ENCODE results near the gene KCTD5. TPM values are rescaled to one million over a fixed set of nuclear protein-coding genes. Genes with fewer than 3 reads are reported as not detected.

The KCTD5 gene
- total RNA-seq, 1 donor from 2014 or later, result 55.4 TPM

DNA sequence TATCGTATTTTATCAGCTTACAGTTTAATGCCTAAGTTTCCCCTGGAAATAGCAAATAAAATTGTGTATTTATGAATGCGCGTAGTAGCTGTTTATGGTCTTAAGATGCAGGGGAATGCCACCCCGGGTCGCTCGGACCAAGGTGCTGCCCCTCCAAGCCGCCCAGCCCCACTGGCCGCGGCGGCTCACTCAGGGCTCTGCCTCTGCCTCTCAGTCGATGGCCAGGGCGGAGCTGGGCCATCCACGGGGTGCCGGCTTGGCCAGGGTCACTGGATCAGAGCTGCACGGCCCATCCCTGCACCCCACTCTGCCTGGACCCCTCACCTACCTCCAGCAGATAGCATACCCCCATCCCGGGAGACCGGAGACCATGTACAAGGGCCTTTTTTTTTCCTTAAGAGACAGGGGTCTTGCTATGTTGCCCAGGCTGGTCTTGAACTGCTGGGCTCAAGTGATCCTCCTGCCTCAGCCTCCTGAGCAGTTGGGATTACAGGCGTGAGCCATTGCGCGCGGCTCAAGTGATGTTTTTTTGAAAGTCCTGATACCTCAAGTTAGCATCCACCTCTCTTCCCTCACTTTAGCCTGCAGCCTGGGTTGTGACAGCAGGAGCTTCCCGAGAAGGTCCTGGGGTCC lies 26.7 kb downstream of the KCTD5 start:
- Histone ChIP-seq H3K27ac (ENCODE audit: low read depth, low read length) (no peak overlapping the region), H3K9ac (ENCODE audit: low read length) (no peak overlapping the region), H3K36me3 (ENCODE audit: insufficient read depth, low read length) (peaks cover 7% of the 10 kb centered on the region), H3K4me2 (ENCODE audit: low read length) (no peak overlapping the region), H3K27me3 (ENCODE audit: insufficient read depth, low read length) (no peaks in the 10 kb centered on the region), H4K20me1 (ENCODE audit: insufficient read depth, low read length) (peaks cover 47% of the 10 kb centered on the region), H3K4me3 (ENCODE audit: insufficient read depth, low read depth, low read length) (no peak overlapping the region), H2AFZ (ENCODE audit: low read depth, low read length) (no peak overlapping the region), H3K4me1 (ENCODE audit: insufficient read depth, low read length) (no peaks in the 10 kb centered on the region), H3K79me2 (ENCODE audit: insufficient read depth, low read length) (peaks cover 5% of the 10 kb centered on the region), H3K9me3 (ENCODE audit: insufficient read depth, low read depth, low read length) (no peaks in the 10 kb centered on the region)
- Mint-ChIP-seq H3K27me3 (ENCODE audit: low read depth, unreplicated experiment) (no peaks in the 10 kb centered on the region), H3K36me3 (ENCODE audit: low read depth, unreplicated experiment) (peaks cover 1% of the 10 kb centered on the region), H3K9me3 (ENCODE audit: unreplicated experiment) (no peaks in the 10 kb centered on the region), H3K4me1 (ENCODE audit: low read depth, unreplicated experiment) (no peaks in the 10 kb centered on the region), H3K27ac (ENCODE audit: unreplicated experiment) (no peak overlapping the region), H3K4me3 (ENCODE audit: unreplicated experiment) (no peak overlapping the region)
- TF ChIP-seq CTCF (IDR thresholded peaks at IDR 0.05; ENCODE audit: insufficient read depth, low read depth, low read length) (no peak), EZH2 (IDR thresholded peaks at IDR 0.05; ENCODE audit: insufficient read depth, low read length) (no peak)
- DNase-seq (ENCODE audit: low read depth) (no peak), FAIRE-seq (no peak)

DNA sequence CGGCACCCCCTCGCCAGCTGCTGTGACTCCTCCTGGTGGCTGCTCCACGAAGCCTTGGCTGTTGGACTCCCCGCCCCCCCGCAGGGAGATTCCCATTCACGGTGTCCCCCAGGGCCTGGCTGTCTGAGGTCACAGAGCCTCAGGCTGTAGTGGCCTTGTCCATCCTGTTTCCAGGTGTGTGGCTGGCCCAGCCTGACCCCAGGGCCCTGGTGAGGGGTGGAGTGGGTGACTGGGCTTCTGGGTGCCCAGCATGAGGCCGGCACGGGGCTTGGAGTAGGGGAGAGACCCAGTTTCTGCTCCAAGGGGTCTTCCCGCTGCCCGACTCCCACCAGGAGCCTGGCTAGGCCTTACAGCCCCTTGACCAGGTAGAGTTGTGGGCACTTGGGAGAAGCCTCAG lies 27.3 kb downstream of the KCTD5 start:
- H3K4me3 Mint-ChIP-seq (ENCODE audit: unreplicated experiment), result no peak overlapping the region
- H4K20me1 ChIP-seq (ENCODE audit: insufficient read depth, low read length), result peaks cover 47% of the 10 kb centered on the region
- no peaks in the 10 kb centered on the region for H3K9me3 ChIP-seq (ENCODE audit: insufficient read depth, low read depth, low read length)
- FAIRE-seq (no peak), DNase-seq (ENCODE audit: low read depth) (no peak)
- no peaks in the 10 kb centered on the region for H3K4me1 Mint-ChIP-seq (ENCODE audit: low read depth, unreplicated experiment)
- no peak overlapping the region for H3K4me2 ChIP-seq (ENCODE audit: low read length)
- H3K4me3 ChIP-seq (ENCODE audit: insufficient read depth, low read depth, low read length), result no peak overlapping the region
- no peak overlapping the region for H3K9ac ChIP-seq (ENCODE audit: low read length)
- peaks cover 5% of the 10 kb centered on the region for H3K79me2 ChIP-seq (ENCODE audit: insufficient read depth, low read length)
- no peak overlapping the region for H2AFZ ChIP-seq (ENCODE audit: low read depth, low read length)
- peaks cover 1% of the 10 kb centered on the region for H3K36me3 Mint-ChIP-seq (ENCODE audit: low read depth, unreplicated experiment)
- no peak overlapping the region for H3K27ac ChIP-seq (ENCODE audit: low read depth, low read length)
- no peaks in the 10 kb centered on the region for H3K9me3 Mint-ChIP-seq (ENCODE audit: unreplicated experiment)
- no peaks in the 10 kb centered on the region for H3K4me1 ChIP-seq (ENCODE audit: insufficient read depth, low read length)
- H3K27ac Mint-ChIP-seq (ENCODE audit: unreplicated experiment), result no peak overlapping the region
- TF ChIP-seq CTCF (IDR thresholded peaks at IDR 0.05; ENCODE audit: insufficient read depth, low read depth, low read length), result no peak
- no peak for TF ChIP-seq EZH2 (IDR thresholded peaks at IDR 0.05; ENCODE audit: insufficient read depth, low read length)
- H3K27me3 ChIP-seq (ENCODE audit: insufficient read depth, low read length), result no peaks in the 10 kb centered on the region
- no peaks in the 10 kb centered on the region for H3K27me3 Mint-ChIP-seq (ENCODE audit: low read depth, unreplicated experiment)
- H3K36me3 ChIP-seq (ENCODE audit: insufficient read depth, low read length), result peaks cover 7% of the 10 kb centered on the region

- H4K20me1 ChIP-seq (ENCODE audit: insufficient read depth, low read length), result peaks cover 44% of the 10 kb centered on the region
- no peak for DNase-seq (ENCODE audit: low read depth)
- H3K4me3 Mint-ChIP-seq (ENCODE audit: unreplicated experiment), result no peak overlapping the region
Observed at GRCh38 chr16:2710021-2710710, 27.8 kb downstream of the KCTD5 start.

More at GRCh38 chr16:2710021-2710710, 27.8 kb downstream of the KCTD5 start:
- no peaks in the 10 kb centered on the region for H3K79me2 ChIP-seq (ENCODE audit: insufficient read depth, low read length)
- H3K9ac ChIP-seq (ENCODE audit: low read length), result no peak overlapping the region
- H3K27me3 ChIP-seq (ENCODE audit: insufficient read depth, low read length), result no peaks in the 10 kb centered on the region
- no peak overlapping the region for H3K27ac Mint-ChIP-seq (ENCODE audit: unreplicated experiment)
- no peak overlapping the region for H2AFZ ChIP-seq (ENCODE audit: low read depth, low read length)
- H3K9me3 Mint-ChIP-seq (ENCODE audit: unreplicated experiment), result no peaks in the 10 kb centered on the region
- no peak for FAIRE-seq
- no peak overlapping the region for H3K4me2 ChIP-seq (ENCODE audit: low read length)
- TF ChIP-seq CTCF (IDR thresholded peaks at IDR 0.05; ENCODE audit: insufficient read depth, low read depth, low read length) (no peak), EZH2 (IDR thresholded peaks at IDR 0.05; ENCODE audit: insufficient read depth, low read length) (no peak)
- no peak overlapping the region for H3K27ac ChIP-seq (ENCODE audit: low read depth, low read length)
- no peaks in the 10 kb centered on the region for H3K4me1 Mint-ChIP-seq (ENCODE audit: low read depth, unreplicated experiment)
- H3K4me3 ChIP-seq (ENCODE audit: insufficient read depth, low read depth, low read length), result no peak overlapping the region
- peaks cover 1% of the 10 kb centered on the region for H3K36me3 Mint-ChIP-seq (ENCODE audit: low read depth, unreplicated experiment)
- H3K9me3 ChIP-seq (ENCODE audit: insufficient read depth, low read depth, low read length), result no peaks in the 10 kb centered on the region
- H3K4me1 ChIP-seq (ENCODE audit: insufficient read depth, low read length), result no peaks in the 10 kb centered on the region
- H3K27me3 Mint-ChIP-seq (ENCODE audit: low read depth, unreplicated experiment), result peaks cover 1% of the 10 kb centered on the region
- peaks cover 7% of the 10 kb centered on the region for H3K36me3 ChIP-seq (ENCODE audit: insufficient read depth, low read length)
